ENCODE results near the gene ECSCR.

GRCh38 chr5:139494256-139494655, 31.7 kb upstream of the ECSCR start:
- TF ChIP-seq CTCF (IDR thresholded peaks at IDR 0.05; ENCODE audit: poor library complexity, severe bottlenecking) (no peak), RAD21 (conservative IDR thresholded peaks at IDR 0.05) (no peak), POLR2AphosphoS5 (IDR thresholded peaks at IDR 0.05) (no peak), MXI1 (conservative IDR thresholded peaks at IDR 0.05; ENCODE audit: poor library complexity, severe bottlenecking) (no peak), EP300 (conservative IDR thresholded peaks at IDR 0.05; ENCODE audit: poor library complexity, severe bottlenecking) (no peak), REST (IDR thresholded peaks at IDR 0.05; ENCODE audit: borderline replicate concordance) (no peak), EZH2 (IDR thresholded peaks at IDR 0.05; ENCODE audit: borderline replicate concordance, insufficient read depth, low read length, poor library complexity, severe bottlenecking) (no peak), TAF1 (IDR thresholded peaks at IDR 0.05; ENCODE audit: low read depth) (no peak), SMC3 (conservative IDR thresholded peaks at IDR 0.05; ENCODE audit: poor library complexity) (no peak)

Data from neural cell (in vitro differentiated cells).